ENCODE results near the gene PLCG1.

The PLCG1 gene

GRCh38 chr20:41165001-41165882 lies 27.9 kb downstream of the PLCG1 start:
- no peak overlapping the region for H3K27ac ChIP-seq
- no peaks in the 10 kb centered on the region for H4K20me1 ChIP-seq (ENCODE audit: insufficient read depth)
- H3K4me1 ChIP-seq (ENCODE audit: low read depth, poor library complexity, severe bottlenecking): peaks cover 24% of the 10 kb centered on the region
- no peaks in the 10 kb centered on the region for H3K27me3 ChIP-seq (ENCODE audit: insufficient read depth, low read depth)
- no peak overlapping the region for H2AFZ ChIP-seq (ENCODE audit: low read depth)
- no peak overlapping the region for H3K4me2 ChIP-seq
- H3K4me3 ChIP-seq (IDR thresholded peaks at IDR 0.05; ENCODE audit: insufficient read depth, low read depth, low read length): no peak overlapping the region
- no peaks in the 10 kb centered on the region for H3K36me3 ChIP-seq (ENCODE audit: insufficient read depth)
- H3K79me2 ChIP-seq (ENCODE audit: insufficient read depth, low read depth): no peaks in the 10 kb centered on the region
- H3K9ac ChIP-seq: no peak overlapping the region
- TF ChIP-seq CTCF (conservative IDR thresholded peaks at IDR 0.05; ENCODE audit: low read depth, low read length): no peak

- H3K36me3 ChIP-seq (ENCODE audit: insufficient read depth): no peaks in the 10 kb centered on the region
- H3K4me1 ChIP-seq (ENCODE audit: low read depth, poor library complexity, severe bottlenecking): peaks cover 24% of the 10 kb centered on the region
- H3K9ac ChIP-seq: no peak overlapping the region
- H3K4me3 ChIP-seq (IDR thresholded peaks at IDR 0.05; ENCODE audit: insufficient read depth, low read depth, low read length): no peak overlapping the region
- H4K20me1 ChIP-seq (ENCODE audit: insufficient read depth): no peaks in the 10 kb centered on the region
- H3K4me2 ChIP-seq: peak overlapping the region; percentile 40; the same call in 1 of the 2 replicates
- H3K79me2 ChIP-seq (ENCODE audit: insufficient read depth, low read depth): no peaks in the 10 kb centered on the region
- TF ChIP-seq CTCF (conservative IDR thresholded peaks at IDR 0.05; ENCODE audit: low read depth, low read length): no peak
- H2AFZ ChIP-seq (ENCODE audit: low read depth): no peak overlapping the region
- no peak overlapping the region for H3K27ac ChIP-seq
- H3K27me3 ChIP-seq (ENCODE audit: insufficient read depth, low read depth): no peaks in the 10 kb centered on the region
Observed at GRCh38 chr20:41166201-41167117, 29.1 kb downstream of the PLCG1 start.

- Histone ChIP-seq H3K27me3 (ENCODE audit: insufficient read depth, low read depth) (no peaks in the 10 kb centered on the region), H3K9ac (no peak overlapping the region), H4K20me1 (ENCODE audit: insufficient read depth) (no peaks in the 10 kb centered on the region), H3K27ac (no peak overlapping the region), H2AFZ (ENCODE audit: low read depth) (no peak overlapping the region), H3K36me3 (ENCODE audit: insufficient read depth) (no peaks in the 10 kb centered on the region), H3K79me2 (ENCODE audit: insufficient read depth, low read depth) (no peaks in the 10 kb centered on the region), H3K4me2 (peak overlapping the region; percentile 40; the same call in 1 of the 2 replicates), H3K4me3 (IDR thresholded peaks at IDR 0.05; ENCODE audit: insufficient read depth, low read depth, low read length) (no peak overlapping the region), H3K4me1 (ENCODE audit: low read depth, poor library complexity, severe bottlenecking) (peaks cover 24% of the 10 kb centered on the region)
- no peak for TF ChIP-seq CTCF (conservative IDR thresholded peaks at IDR 0.05; ENCODE audit: low read depth, low read length)
Observed at GRCh38 chr20:41167118-41167470, 29.8 kb downstream of the PLCG1 start.

DNA sequence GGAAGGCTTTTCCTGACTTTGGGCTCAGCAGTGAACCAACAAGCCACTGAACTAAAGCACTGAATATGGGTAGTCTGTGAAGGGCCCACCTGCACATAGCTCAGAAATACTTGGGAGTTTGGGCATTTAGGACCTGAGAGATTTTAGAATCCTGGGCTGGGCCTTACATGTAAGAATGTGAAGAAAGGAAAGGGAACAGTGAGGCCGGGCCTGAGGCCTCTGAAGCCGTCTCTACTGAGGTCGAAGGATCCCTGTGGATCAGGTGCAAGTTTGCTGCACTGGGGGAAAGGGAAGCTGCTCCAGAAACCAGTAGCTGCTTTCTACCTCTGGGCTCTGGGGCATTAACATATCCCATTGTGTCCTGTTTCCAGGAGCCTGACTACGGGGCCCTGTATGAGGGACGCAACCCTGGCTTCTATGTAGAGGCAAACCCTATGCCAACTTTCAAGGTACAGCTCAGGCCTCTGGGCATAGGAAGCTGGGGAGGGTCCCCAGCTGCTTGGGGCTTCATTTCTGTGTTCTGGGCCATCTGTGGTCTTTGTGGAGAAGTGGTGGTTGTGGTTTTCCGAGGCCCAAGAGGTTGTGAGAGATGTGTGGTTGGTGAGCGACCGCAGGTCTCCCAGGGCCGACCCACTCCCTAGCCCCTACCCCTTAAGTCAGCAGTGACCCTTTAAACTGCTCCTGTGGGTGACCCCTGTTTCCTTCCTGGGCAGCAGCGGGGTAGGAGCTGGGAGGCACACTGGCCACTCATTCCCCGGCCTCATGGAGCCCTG lies 30.3 kb downstream of the PLCG1 start:
- TF ChIP-seq CTCF (conservative IDR thresholded peaks at IDR 0.05; ENCODE audit: low read depth, low read length): no peak
- H3K4me2 ChIP-seq: peak overlapping the region; percentile 40; the same call in 1 of the 2 replicates
- H3K27me3 ChIP-seq (ENCODE audit: insufficient read depth, low read depth): no peaks in the 10 kb centered on the region
- no peak overlapping the region for H3K4me3 ChIP-seq (IDR thresholded peaks at IDR 0.05; ENCODE audit: insufficient read depth, low read depth, low read length)
- H3K79me2 ChIP-seq (ENCODE audit: insufficient read depth, low read depth): no peaks in the 10 kb centered on the region
- H3K36me3 ChIP-seq (ENCODE audit: insufficient read depth): no peaks in the 10 kb centered on the region
- H3K27ac ChIP-seq: no peak overlapping the region
- no peak overlapping the region for H2AFZ ChIP-seq (ENCODE audit: low read depth)
- H4K20me1 ChIP-seq (ENCODE audit: insufficient read depth): no peaks in the 10 kb centered on the region
- no peak overlapping the region for H3K9ac ChIP-seq
- peaks cover 24% of the 10 kb centered on the region for H3K4me1 ChIP-seq (ENCODE audit: low read depth, poor library complexity, severe bottlenecking)
